Measurements from ENCODE around the gene EHHADH.

Gene EHHADH

GRCh38 chr3:185212559-185212958 is 41.3 kb downstream of the EHHADH start:
- Histone ChIP-seq H3K4me1 (ENCODE audit: control insufficient read depth, insufficient read depth, low read length) (peaks cover 10% of the 10 kb centered on the region), H3K9me3 (ENCODE audit: control insufficient read depth, insufficient read depth, low read depth, low read length) (no peaks in the 10 kb centered on the region), H3K4me3 (ENCODE audit: low read depth, low read length) (no peak overlapping the region), H3K27ac (ENCODE audit: low read depth, low read length) (no peak overlapping the region), H3K36me3 (ENCODE audit: control insufficient read depth, insufficient read depth, low read length) (no peaks in the 10 kb centered on the region), H3K9ac (ENCODE audit: low read length) (no peak overlapping the region), H3K27me3 (ENCODE audit: control insufficient read depth, insufficient read depth, low read length) (no peaks in the 10 kb centered on the region)

GRCh38 chr3:185212086-185212485 is 41.8 kb downstream of the EHHADH start:
- Histone ChIP-seq H3K9ac (ENCODE audit: low read length) (no peak overlapping the region), H3K36me3 (ENCODE audit: control insufficient read depth, insufficient read depth, low read length) (no peaks in the 10 kb centered on the region), H3K4me1 (ENCODE audit: control insufficient read depth, insufficient read depth, low read length) (peaks cover 9% of the 10 kb centered on the region), H3K27ac (ENCODE audit: low read depth, low read length) (no peak overlapping the region), H3K27me3 (ENCODE audit: control insufficient read depth, insufficient read depth, low read length) (no peaks in the 10 kb centered on the region), H3K9me3 (ENCODE audit: control insufficient read depth, insufficient read depth, low read depth, low read length) (no peaks in the 10 kb centered on the region), H3K4me3 (ENCODE audit: low read depth, low read length) (no peak overlapping the region)

GRCh38 chr3:185210621-185211142 is 43.2 kb downstream of the EHHADH start:
- H3K9ac ChIP-seq (ENCODE audit: low read length), result no peak overlapping the region
- H3K36me3 ChIP-seq (ENCODE audit: control insufficient read depth, insufficient read depth, low read length), result no peaks in the 10 kb centered on the region
- no peaks in the 10 kb centered on the region for H3K4me1 ChIP-seq (ENCODE audit: control insufficient read depth, insufficient read depth, low read length)
- no peaks in the 10 kb centered on the region for H3K9me3 ChIP-seq (ENCODE audit: control insufficient read depth, insufficient read depth, low read depth, low read length)
- H3K27me3 ChIP-seq (ENCODE audit: control insufficient read depth, insufficient read depth, low read length), result no peaks in the 10 kb centered on the region
- H3K4me3 ChIP-seq (ENCODE audit: low read depth, low read length), result no peak overlapping the region
- H3K27ac ChIP-seq (ENCODE audit: low read depth, low read length), result no peak overlapping the region

- Histone ChIP-seq H3K36me3 (ENCODE audit: control insufficient read depth, insufficient read depth, low read length) (no peaks in the 10 kb centered on the region), H3K4me1 (ENCODE audit: control insufficient read depth, insufficient read depth, low read length) (no peaks in the 10 kb centered on the region), H3K27ac (ENCODE audit: low read depth, low read length) (no peak overlapping the region), H3K27me3 (ENCODE audit: control insufficient read depth, insufficient read depth, low read length) (no peaks in the 10 kb centered on the region), H3K4me3 (ENCODE audit: low read depth, low read length) (no peak overlapping the region), H3K9me3 (ENCODE audit: control insufficient read depth, insufficient read depth, low read depth, low read length) (no peaks in the 10 kb centered on the region), H3K9ac (ENCODE audit: low read length) (no peak overlapping the region)
Measured at GRCh38 chr3:185208823-185209222, 45.0 kb downstream of the EHHADH start.

- Histone ChIP-seq H3K9me3 (ENCODE audit: control insufficient read depth, insufficient read depth, low read depth, low read length) (no peaks in the 10 kb centered on the region), H3K4me1 (ENCODE audit: control insufficient read depth, insufficient read depth, low read length) (no peaks in the 10 kb centered on the region), H3K36me3 (ENCODE audit: control insufficient read depth, insufficient read depth, low read length) (no peaks in the 10 kb centered on the region), H3K9ac (ENCODE audit: low read length) (no peak overlapping the region), H3K27me3 (ENCODE audit: control insufficient read depth, insufficient read depth, low read length) (no peaks in the 10 kb centered on the region), H3K4me3 (ENCODE audit: low read depth, low read length) (no peak overlapping the region), H3K27ac (ENCODE audit: low read depth, low read length) (no peak overlapping the region)
Measured at GRCh38 chr3:185207931-185208746, 45.7 kb downstream of the EHHADH start.

GRCh38 chr3:185207481-185207880 is 46.4 kb downstream of the EHHADH start:
- no peak overlapping the region for H3K4me3 ChIP-seq (ENCODE audit: low read depth, low read length)
- H3K9ac ChIP-seq (ENCODE audit: low read length), result no peak overlapping the region

GRCh38 chr3:185205865-185206264 is 48.0 kb downstream of the EHHADH start:
- Histone ChIP-seq H3K4me3 (ENCODE audit: low read depth, low read length) (no peak overlapping the region), H3K9me3 (ENCODE audit: control insufficient read depth, insufficient read depth, low read depth, low read length) (no peaks in the 10 kb centered on the region), H3K4me1 (ENCODE audit: control insufficient read depth, insufficient read depth, low read length) (no peaks in the 10 kb centered on the region), H3K36me3 (ENCODE audit: control insufficient read depth, insufficient read depth, low read length) (no peaks in the 10 kb centered on the region), H3K9ac (ENCODE audit: low read length) (no peak overlapping the region), H3K27me3 (ENCODE audit: control insufficient read depth, insufficient read depth, low read length) (no peaks in the 10 kb centered on the region), H3K27ac (ENCODE audit: low read depth, low read length) (no peak overlapping the region)

More at GRCh38 chr3:185207481-185207880, 46.4 kb downstream of the EHHADH start:
- no peaks in the 10 kb centered on the region for H3K9me3 ChIP-seq (ENCODE audit: control insufficient read depth, insufficient read depth, low read depth, low read length)
- H3K36me3 ChIP-seq (ENCODE audit: control insufficient read depth, insufficient read depth, low read length), result no peaks in the 10 kb centered on the region
- H3K4me1 ChIP-seq (ENCODE audit: control insufficient read depth, insufficient read depth, low read length), result no peaks in the 10 kb centered on the region
- H3K27me3 ChIP-seq (ENCODE audit: control insufficient read depth, insufficient read depth, low read length), result no peaks in the 10 kb centered on the region
- no peak overlapping the region for H3K27ac ChIP-seq (ENCODE audit: low read depth, low read length)

GRCh38 chr3:185204894-185205293 is 49.0 kb downstream of the EHHADH start:
- no peak overlapping the region for H3K27ac ChIP-seq (ENCODE audit: low read depth, low read length)
- H3K4me1 ChIP-seq (ENCODE audit: control insufficient read depth, insufficient read depth, low read length), result no peaks in the 10 kb centered on the region
- no peak overlapping the region for H3K4me3 ChIP-seq (ENCODE audit: low read depth, low read length)
- H3K36me3 ChIP-seq (ENCODE audit: control insufficient read depth, insufficient read depth, low read length), result no peaks in the 10 kb centered on the region
- no peak overlapping the region for H3K9ac ChIP-seq (ENCODE audit: low read length)
- H3K9me3 ChIP-seq (ENCODE audit: control insufficient read depth, insufficient read depth, low read depth, low read length), result no peaks in the 10 kb centered on the region
- no peaks in the 10 kb centered on the region for H3K27me3 ChIP-seq (ENCODE audit: control insufficient read depth, insufficient read depth, low read length)

GRCh38 chr3:185200639-185201038 is 53.2 kb downstream of the EHHADH start:
- H3K27ac ChIP-seq (ENCODE audit: low read depth, low read length), result no peak overlapping the region
- H3K9me3 ChIP-seq (ENCODE audit: control insufficient read depth, insufficient read depth, low read depth, low read length), result no peaks in the 10 kb centered on the region
- H3K9ac ChIP-seq (ENCODE audit: low read length), result no peak overlapping the region
- no peaks in the 10 kb centered on the region for H3K27me3 ChIP-seq (ENCODE audit: control insufficient read depth, insufficient read depth, low read length)
- no peaks in the 10 kb centered on the region for H3K4me1 ChIP-seq (ENCODE audit: control insufficient read depth, insufficient read depth, low read length)
- no peaks in the 10 kb centered on the region for H3K36me3 ChIP-seq (ENCODE audit: control insufficient read depth, insufficient read depth, low read length)
- no peak overlapping the region for H3K4me3 ChIP-seq (ENCODE audit: low read depth, low read length)

GRCh38 chr3:185199671-185200070 is 54.2 kb downstream of the EHHADH start:
- Histone ChIP-seq H3K27me3 (ENCODE audit: control insufficient read depth, insufficient read depth, low read length) (no peaks in the 10 kb centered on the region), H3K4me1 (ENCODE audit: control insufficient read depth, insufficient read depth, low read length) (no peaks in the 10 kb centered on the region), H3K9ac (ENCODE audit: low read length) (no peak overlapping the region), H3K27ac (ENCODE audit: low read depth, low read length) (no peak overlapping the region), H3K36me3 (ENCODE audit: control insufficient read depth, insufficient read depth, low read length) (no peaks in the 10 kb centered on the region), H3K4me3 (ENCODE audit: low read depth, low read length) (no peak overlapping the region), H3K9me3 (ENCODE audit: control insufficient read depth, insufficient read depth, low read depth, low read length) (no peaks in the 10 kb centered on the region; the same call in 1 of the 2 replicates)

GRCh38 chr3:185199206-185199605 is 54.6 kb downstream of the EHHADH start:
- no peaks in the 10 kb centered on the region; the same call in 1 of the 2 replicates for H3K9me3 ChIP-seq (ENCODE audit: control insufficient read depth, insufficient read depth, low read depth, low read length)
- H3K36me3 ChIP-seq (ENCODE audit: control insufficient read depth, insufficient read depth, low read length), result no peaks in the 10 kb centered on the region
- H3K4me3 ChIP-seq (ENCODE audit: low read depth, low read length), result no peak overlapping the region
- no peak overlapping the region for H3K9ac ChIP-seq (ENCODE audit: low read length)
- no peak overlapping the region for H3K27ac ChIP-seq (ENCODE audit: low read depth, low read length)
- H3K27me3 ChIP-seq (ENCODE audit: control insufficient read depth, insufficient read depth, low read length), result no peaks in the 10 kb centered on the region
- H3K4me1 ChIP-seq (ENCODE audit: control insufficient read depth, insufficient read depth, low read length), result no peaks in the 10 kb centered on the region

Data from HUES6 (cell line).